NCI-H2196 (cell line): ENCODE results near the gene SPIRE1.
"Not testable (repeated sequence)": the region's sequence is repeated elsewhere in the genome, so short reads cannot be mapped to it uniquely, and the experiment has no call there.

Experiments
- DNase-seq: peaks from one replicate; lab custom pipeline; 2025; ENCODE audit not compliant: unreplicated experiment; lab: John Stamatoyannopoulos, UW

Gene SPIRE1

GRCh38 chr18:12599966-12600365 lies 57.9 kb downstream of the SPIRE1 start:
- DNase-seq: no peak

- peak; percentile 86 for DNase-seq
These were observed 58.4 kb downstream of the SPIRE1 start for GRCh38 chr18:12599543-12599942.

- no peak for DNase-seq
These were observed 59.6 kb downstream of the SPIRE1 start for GRCh38 chr18:12598181-12598930.

GRCh38 chr18:12597760-12598159 lies 60.1 kb downstream of the SPIRE1 start:
- no peak for DNase-seq

GRCh38 chr18:12595571-12596255 lies 62.2 kb downstream of the SPIRE1 start:
- no peak for DNase-seq

- no peak for DNase-seq
These were observed 64.0 kb downstream of the SPIRE1 start for GRCh38 chr18:12593866-12594265.

- no peak for DNase-seq
These were observed 65.2 kb downstream of the SPIRE1 start for GRCh38 chr18:12592597-12593127.

- DNase-seq: peak; percentile 50
These were observed 68.5 kb downstream of the SPIRE1 start for GRCh38 chr18:12589448-12589847.

- DNase-seq: no peak
These were observed 71.0 kb downstream of the SPIRE1 start for GRCh38 chr18:12586956-12587355.

GRCh38 chr18:12585218-12585617 lies 72.7 kb downstream of the SPIRE1 start:
- no peak for DNase-seq

- DNase-seq: no peak
These were observed 77.1 kb downstream of the SPIRE1 start for GRCh38 chr18:12580630-12581342.

- no peak for DNase-seq
These were observed 78.1 kb downstream of the SPIRE1 start for GRCh38 chr18:12579775-12580174.

- no peak for DNase-seq
These were observed 80.1 kb downstream of the SPIRE1 start for GRCh38 chr18:12577848-12578247.

GRCh38 chr18:12574494-12575185 lies 83.3 kb downstream of the SPIRE1 start:
- peak; percentile 31 for DNase-seq

- DNase-seq: no peak
These were observed 86.3 kb downstream of the SPIRE1 start for GRCh38 chr18:12571630-12572029.

GRCh38 chr18:12569791-12570190 lies 88.1 kb downstream of the SPIRE1 start:
- no peak for DNase-seq

GRCh38 chr18:12567849-12568248 lies 90.1 kb downstream of the SPIRE1 start:
- DNase-seq: no peak

GRCh38 chr18:12564861-12565260 lies 93.0 kb downstream of the SPIRE1 start:
- DNase-seq: no peak

- no peak for DNase-seq
These were observed 93.5 kb downstream of the SPIRE1 start for GRCh38 chr18:12564378-12564777.

- DNase-seq: not testable (repeated sequence)
These were observed 97.3 kb downstream of the SPIRE1 start for GRCh38 chr18:12560600-12560999.

- no peak for DNase-seq
These were observed 98.6 kb downstream of the SPIRE1 start for GRCh38 chr18:12559319-12559718.
